GM21526 (cell line): ENCODE measurements around the gene CYP26B1.
"Not testable (repeated sequence)": the region's sequence is repeated elsewhere in the genome, so short reads cannot be mapped to it uniquely, and the experiment has no call there.

ENCODE experiments used
- ATAC-seq: cut with Tn5 transposase; IDR thresholded peaks from one replicate; pipeline ENCODE4 v1.9.1; 2021; ENCODE audit warnings: moderate library complexity; ENCODE audit not compliant: unreplicated experiment, low FRiP score

CYP26B1 gene

DNA sequence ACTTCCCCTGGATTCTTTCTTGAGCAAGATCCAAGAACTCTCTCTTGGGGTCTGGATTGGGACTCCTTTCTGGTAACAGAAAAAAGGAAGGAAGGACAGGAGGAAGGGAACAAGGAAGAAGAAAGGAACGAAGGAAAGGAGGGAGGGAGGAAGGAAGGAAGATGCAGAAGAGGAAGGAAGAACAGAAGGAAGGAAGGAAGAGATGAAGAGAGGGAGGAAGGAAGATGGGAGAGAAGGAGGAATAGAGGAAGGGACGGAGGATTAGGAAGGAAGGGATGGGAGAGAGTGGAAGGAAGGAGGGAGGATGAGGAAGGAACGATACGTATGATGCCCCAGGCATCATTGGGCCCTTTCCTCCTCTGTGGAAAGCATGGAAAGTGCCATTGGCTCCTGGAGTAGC, 58.6 kb downstream of the CYP26B1 start:
- no peak for ATAC-seq

DNA sequence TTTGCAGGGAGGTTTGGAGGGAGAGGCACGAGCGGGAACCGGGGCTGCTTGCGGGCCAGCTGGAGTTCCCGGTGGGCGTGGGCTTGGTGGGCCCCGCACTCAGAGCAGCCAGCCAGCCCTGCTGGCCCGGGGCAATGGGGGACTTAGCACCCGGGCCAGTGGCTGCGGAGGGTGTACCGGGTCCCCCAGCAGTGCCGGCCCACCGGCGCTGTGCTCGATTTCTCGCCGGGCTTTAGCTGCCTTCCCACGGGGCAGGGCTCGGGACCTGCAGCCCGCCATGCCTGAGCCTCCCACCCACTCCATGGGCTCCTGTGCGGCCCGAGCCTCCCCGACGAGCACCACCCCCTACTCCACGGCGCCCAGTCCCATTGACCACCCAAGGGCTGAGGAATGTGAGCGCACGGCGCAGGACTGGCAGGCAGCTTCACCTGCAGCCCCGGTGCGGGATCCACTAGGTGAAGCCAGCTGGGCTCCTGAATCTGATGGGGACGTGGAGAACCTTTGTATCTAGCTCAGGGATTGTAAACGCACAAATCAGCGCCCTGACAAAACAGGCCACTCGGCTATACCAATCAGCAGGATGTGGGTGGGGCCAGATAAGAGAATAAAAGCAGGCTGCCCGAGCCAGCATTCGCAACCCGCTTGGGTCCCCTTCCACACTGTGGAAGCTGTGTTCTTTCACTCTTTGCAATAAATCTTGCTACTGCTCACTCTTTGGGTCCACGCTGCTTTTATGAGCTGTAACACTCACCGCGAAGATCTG, 60.6 kb downstream of the CYP26B1 start:
- ATAC-seq, result not testable (repeated sequence)

DNA sequence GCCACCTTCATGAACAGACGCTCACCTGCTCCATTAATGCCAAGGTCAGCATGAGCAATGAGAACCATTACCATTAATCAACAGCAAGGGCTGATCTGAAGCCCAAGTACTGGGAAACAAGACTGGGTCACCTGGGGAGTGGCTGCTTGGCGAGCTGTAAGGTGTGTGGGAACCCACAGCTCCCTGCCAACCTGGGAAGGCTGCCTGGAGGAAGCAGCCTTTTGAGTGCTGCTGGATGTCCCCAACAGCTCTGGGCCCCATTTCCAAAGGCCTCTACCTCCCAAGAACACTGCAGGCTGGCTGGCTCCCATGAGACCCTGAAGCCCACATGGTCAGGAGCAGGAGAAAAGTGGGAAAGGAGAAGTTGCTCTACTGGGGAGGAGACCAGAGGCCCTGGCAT, 62.1 kb downstream of the CYP26B1 start:
- no peak for ATAC-seq

DNA sequence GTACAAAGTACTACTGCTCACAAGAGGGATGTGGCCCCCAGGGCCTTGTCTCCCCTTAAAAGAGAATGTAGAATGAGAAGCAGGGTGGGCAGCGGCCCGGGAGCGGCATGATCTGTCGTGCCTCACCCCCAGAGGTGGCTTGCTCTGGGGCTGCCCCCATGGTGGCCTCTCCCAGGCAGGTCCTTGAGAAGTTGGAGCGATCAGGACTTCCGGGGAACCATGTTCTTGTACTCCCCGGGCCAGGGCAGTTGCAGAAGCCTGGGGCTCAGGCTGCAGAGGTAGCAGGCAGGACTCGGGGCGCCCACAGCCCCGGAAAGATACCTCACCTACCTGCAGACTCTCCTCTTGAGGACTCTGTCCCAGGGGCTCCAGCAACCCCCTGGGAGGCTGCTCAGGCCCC, 62.6 kb downstream of the CYP26B1 start:
- no peak for ATAC-seq

DNA sequence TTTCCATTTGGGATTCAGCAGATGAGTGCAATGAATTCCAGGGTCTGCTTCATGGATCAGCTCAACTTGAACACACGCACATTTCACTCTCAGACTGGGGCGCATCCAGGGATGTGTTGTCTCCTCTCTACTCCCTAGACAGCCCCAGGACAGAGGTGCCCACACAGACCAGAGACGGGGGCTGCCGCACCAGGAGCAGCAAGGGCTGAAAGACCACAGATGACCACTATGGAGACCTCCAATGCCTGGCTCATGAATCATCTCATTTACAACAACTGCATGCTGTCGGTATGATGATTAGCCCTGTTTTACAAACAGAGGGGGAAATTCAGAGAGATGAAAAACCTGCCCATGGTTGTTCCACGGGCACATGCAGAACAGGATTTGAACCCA, 63.1 kb downstream of the CYP26B1 start:
- ATAC-seq, result no peak

DNA sequence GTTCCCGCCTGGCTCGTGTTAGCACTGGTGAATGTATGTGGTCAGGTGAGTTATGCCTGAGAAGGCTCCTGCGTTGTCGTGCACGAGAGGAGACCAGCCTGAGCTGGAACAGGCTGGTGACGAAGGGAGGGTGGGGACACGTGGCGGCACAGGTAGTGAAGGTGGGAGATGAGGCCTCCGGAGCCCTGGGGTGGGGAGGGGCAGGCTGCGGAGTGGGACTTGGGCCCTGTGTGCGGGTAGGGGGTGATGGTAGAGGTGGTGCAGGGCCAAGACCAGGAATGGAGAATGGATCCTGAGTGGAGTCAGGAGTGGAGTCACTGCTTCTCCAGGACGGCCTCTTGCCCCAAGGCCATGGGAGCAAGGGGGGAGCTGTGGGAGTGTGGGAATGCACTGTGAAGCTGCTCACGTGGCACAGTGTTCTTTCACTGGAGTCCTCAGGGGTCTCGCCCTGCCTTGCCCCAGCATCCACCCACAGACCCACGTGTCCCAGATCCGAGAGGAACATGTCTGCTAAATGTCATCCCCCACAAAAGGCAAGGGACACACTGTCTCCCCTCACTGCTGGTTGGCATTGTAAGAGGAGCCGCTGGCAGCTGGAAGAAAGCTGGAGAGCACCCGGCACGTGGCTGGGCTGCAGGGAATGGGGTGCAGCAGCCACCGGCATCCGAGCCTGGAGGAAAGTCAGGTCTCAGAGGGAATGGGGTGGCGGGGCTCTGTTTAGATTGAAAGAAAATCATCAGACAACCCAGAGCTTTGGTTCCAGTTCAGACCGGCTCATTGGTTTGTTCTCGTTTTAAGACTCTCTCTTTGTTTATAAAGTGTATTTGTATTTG, 63.7 kb downstream of the CYP26B1 start:
- no peak for ATAC-seq

DNA sequence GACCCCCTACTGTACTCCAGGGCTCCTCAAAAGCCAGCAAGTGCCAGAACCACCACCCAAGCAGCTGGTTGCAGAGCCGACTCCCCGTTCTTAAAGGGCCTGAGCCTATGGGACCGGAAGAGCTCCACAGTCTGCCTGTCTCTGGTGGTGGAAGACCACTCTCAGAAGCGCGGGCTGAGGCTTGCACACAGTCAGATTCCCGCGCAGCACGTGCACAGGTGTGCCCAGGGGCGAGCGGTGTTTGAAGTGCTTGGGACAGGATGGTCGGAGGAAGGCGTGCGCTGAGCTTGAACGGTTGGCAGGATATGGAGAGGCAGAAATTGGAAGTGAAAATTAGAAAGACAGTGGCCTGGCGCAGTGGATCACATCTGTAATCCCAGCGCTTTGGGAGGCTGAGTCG, 64.8 kb downstream of the CYP26B1 start:
- ATAC-seq, result no peak

DNA sequence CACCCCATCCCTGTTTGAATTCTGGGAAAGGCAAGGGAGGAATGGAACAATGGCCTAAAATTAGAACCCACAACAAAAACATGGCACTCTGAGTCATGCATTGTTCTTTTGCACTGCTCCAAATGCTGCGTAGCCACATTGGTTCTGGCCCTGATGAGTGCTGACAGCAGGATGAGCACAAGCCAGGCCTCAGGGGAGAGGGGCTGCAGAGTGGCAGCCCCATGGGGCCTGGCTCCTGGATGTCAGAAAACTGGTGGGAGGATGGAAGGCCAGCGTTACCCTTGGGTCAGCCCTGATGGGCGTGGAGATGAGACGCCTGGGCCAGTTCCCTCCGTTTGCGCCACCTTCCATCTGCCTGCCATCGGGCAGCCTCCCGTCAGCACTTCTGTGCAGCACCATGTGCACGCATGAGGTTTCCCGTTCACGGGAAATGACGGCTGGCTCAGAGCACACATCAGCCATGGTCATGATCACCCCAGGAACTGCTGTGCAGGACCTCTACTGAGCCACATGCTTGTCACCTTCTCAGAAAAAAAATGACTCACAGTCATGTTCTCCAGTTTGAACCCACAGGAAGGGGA, 65.6 kb downstream of the CYP26B1 start:
- no peak for ATAC-seq

DNA sequence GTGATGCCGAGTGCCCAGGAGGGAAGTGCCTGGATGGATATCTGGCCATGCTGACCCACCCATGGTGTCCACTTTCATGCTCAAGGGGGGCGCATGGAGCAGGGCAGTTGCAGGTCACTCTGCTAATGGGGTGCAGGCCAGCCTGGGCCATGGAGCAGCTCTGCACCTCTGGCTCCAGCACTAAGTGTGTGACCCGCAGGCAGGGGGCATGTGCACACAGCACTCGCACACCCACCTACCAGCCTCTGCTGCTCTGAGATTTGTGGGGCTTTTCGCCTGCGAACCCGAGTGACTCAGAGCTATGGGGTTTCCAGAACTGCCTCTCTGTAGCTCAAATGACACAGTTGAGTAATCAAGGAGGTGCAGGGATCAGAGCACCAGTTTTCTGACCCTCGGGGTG, 66.2 kb downstream of the CYP26B1 start:
- no peak for ATAC-seq

DNA sequence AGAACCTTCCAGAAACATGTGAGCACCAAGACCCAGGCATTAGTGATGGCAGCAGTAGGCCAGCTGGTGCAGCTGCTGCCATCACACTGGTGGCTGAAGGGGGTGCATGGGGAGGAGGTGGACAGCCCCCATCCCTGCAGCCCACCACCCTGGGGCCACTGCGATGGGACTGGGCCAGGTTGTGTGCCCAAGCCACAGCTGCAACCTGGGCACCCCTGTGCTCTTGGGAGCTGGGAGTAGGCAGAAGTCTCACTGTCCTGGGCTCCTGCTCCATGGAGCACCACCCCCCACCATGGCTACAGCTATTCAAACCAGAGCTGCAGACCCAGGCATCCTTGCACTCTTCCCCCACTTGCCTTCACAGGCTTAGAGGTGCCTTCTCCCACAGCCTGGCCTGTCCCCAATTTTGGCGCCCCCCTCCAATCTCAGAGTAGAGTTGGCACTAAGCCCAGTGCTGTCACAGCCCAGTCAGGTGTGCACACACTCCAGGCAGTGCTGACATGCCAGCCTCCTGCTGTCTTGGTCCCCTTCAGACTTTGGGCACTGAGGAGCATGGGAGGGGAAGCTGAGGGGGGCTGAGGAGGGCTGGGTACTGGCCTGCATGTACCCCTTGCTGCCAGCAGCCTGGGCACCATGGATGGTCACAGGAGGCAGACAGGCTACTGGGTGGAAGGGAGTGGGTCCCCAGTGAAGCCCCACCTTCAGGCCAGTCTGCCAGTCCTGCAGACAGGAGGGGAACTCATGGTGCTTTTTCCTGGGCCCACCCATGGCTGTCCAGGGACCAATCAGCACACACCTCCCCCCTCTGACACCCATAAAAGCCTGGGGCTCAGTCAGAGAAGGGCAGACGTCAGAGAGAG, 67.1 kb downstream of the CYP26B1 start:
- no peak for ATAC-seq
